ENCODE results near the gene NFIA.

- no peak for TF ChIP-seq CTCF (IDR thresholded peaks at IDR 0.05)
- TF ChIP-seq POLR2A (IDR thresholded peaks at IDR 0.05) = no peak
Measured at GRCh38 chr1:61419657-61420056, 337.3 kb downstream of the NFIA start.

Data from esophagus squamous epithelium (tissue), 4 donors.